AG04450 (cell line): ENCODE data around the gene FOXRED1. TPM values are rescaled to one million over a fixed set of nuclear protein-coding genes. Genes with fewer than 3 reads are reported as not detected.

Experiments
- CTCF ChIA-PET: fragments of 300-600, 350-600 bp; formaldehyde crosslinking; extraction: SDS; loops from one replicate; lab custom pipeline; 2022; ENCODE audit warnings: antibody characterized with exemption, inconsistent platforms; lab: Charles Lee
- POLR2A ChIA-PET: fragments of 350-600 bp; formaldehyde crosslinking; extraction: SDS; loops from one replicate; lab custom pipeline; 2021; ENCODE audit warnings: antibody characterized with exemption, inconsistent platforms; lab: Yijun Ruan, JAX
- DNase-seq: peaks from one replicate; pipeline ENCODE4 v3.0.0-alpha.2; 2011; ENCODE audit warnings: low read depth, low spot score
- H3K27ac ChIP-seq: one replicate; pipeline ENCODE4 v1.5.1; 2012; ENCODE audit warnings: low read depth, low read length, control low read depth
- H3K27me3 ChIP-seq: one replicate; pipeline ENCODE4 v1.6.0; 2012; ENCODE audit warnings: low read length; ENCODE audit not compliant: control insufficient read depth, insufficient read depth
- H3K4me3 ChIP-seq: 2 replicates; pipeline ENCODE4 v1.5.1; 2011; ENCODE audit warnings: mild to moderate bottlenecking, low read depth, low read length, control low read depth
- H3K9me3 ChIP-seq: 2 replicates; pipeline ENCODE4 v1.5.1; 2012; ENCODE audit warnings: low read length; ENCODE audit not compliant: control insufficient read depth, insufficient read depth
- polyA plus RNA-seq: library from polyadenylated mRNA; depleted of rRNA; stranded (reverse); fragments of >200 nt; gene quantifications from 2 replicates; pipeline ENCODE4 v1.2.3, GENCODE V29; 2011
- TF ChIP-seq, protein P1 (sequence below): IDR thresholded peaks from 2 replicates; pipeline ENCODE4 v1.5.1; 2011; ENCODE audit warnings: low read depth, low read length, control low read depth, inconsistent platforms

The FOXRED1 gene
- polyA plus RNA-seq, 1 experiment, result 10.2 TPM

DNA sequence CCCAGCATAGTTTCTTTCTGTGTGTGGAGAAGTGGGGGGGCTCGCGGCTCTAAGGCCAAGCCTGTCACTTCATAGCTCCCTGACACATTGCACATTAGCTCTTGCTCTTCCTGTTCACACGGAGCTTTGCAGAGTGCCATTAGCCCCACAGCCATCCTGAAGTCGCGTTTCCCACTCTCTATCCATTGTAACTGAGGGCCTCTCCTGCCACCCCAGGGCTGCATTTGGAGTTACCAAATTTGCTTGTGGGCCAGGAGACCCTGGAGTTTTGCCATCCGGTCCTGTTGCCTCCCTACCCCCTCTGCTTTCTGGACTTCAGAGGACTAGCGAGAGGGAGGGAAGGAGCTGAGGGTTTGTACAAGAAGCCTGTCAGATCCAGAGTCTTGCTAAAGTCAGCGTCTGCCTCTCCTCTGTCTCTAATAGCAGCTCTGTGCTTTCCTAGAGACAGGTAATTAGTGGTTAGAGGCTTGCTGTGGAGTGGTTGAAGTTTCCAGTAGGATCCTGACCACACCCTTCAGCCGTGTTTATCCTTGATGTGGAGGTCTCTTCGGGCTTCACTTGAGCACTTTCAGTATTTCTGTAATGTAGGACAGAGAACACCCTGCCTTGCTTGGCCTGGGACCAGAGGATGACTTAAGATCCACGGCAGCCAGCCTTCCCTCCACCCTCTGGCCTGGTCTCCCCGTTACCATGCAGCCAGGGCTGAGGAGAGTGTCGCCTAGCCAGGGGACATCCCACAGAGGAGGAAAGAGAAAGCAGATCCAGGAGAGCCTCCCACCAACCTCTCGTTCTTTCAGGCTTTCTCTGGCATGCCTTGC lies 49.0 kb downstream of the FOXRED1 start:
- H3K4me3 ChIP-seq, result peak overlapping the region; percentile 49
- TF ChIP-seq, protein P1, sequence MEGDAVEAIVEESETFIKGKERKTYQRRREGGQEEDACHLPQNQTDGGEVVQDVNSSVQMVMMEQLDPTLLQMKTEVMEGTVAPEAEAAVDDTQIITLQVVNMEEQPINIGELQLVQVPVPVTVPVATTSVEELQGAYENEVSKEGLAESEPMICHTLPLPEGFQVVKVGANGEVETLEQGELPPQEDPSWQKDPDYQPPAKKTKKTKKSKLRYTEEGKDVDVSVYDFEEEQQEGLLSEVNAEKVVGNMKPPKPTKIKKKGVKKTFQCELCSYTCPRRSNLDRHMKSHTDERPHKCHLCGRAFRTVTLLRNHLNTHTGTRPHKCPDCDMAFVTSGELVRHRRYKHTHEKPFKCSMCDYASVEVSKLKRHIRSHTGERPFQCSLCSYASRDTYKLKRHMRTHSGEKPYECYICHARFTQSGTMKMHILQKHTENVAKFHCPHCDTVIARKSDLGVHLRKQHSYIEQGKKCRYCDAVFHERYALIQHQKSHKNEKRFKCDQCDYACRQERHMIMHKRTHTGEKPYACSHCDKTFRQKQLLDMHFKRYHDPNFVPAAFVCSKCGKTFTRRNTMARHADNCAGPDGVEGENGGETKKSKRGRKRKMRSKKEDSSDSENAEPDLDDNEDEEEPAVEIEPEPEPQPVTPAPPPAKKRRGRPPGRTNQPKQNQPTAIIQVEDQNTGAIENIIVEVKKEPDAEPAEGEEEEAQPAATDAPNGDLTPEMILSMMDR, result no peak
- peak overlapping the region; percentile 99 for H3K27ac ChIP-seq
- ChIA-PET POLR2A (interaction anchor here (0.7 to 2.3 kb wide), 7 partner anchors 12 to 166 kb away, joined by 3 to 16 read pairs (median 3); partner anchors contain the start of genes DCPS and ST3GAL4), CTCF (interaction anchor here (0.9 to 2.7 kb wide), 5 partner anchors 8 to 163 kb away, joined by 3 to 25 read pairs (median 10); partner anchors contain the start of gene DCPS)
- no peak for DNase-seq
- H3K27me3 ChIP-seq, result no peaks in the 10 kb centered on the region
- H3K9me3 ChIP-seq, result no peaks in the 10 kb centered on the region

DNA sequence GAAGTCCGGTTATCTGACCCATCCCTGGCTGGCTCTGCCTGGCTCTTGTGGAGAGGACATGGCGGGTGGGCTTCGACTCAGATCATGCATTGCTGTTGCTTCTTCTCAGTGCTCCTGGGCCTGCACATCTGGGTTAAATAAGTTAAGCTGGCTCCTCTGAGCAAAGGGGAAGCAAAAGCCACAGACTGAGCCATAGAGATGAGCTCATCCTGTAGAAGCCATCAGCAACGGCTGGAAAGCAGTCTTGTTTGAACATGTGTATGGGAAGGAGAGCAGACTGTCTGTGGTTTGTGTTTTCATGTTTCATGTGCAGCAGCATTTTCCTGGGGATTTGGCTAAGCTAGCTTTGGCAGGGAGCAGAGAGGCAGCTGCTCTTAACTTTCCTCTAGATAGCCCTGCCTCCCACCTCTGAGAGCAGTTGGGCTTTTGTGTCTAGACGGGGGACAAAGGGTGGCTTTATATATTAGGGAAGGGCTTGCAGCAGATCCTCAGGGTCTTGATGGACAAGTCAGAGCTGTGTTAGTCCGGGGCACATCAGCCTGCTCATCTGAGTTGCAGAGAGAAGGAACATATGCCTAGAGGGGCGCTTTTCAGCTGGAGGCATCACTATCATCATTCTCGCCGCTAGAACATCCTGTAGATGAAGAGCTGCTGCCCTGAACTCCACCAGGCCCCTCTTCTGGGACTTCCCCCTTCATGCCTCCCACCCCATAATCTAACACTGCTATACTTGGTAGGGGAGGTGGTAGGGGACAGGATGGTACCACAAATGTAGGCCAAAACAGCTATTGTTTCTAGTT lies 49.8 kb downstream of the FOXRED1 start:
- no peaks in the 10 kb centered on the region for H3K27me3 ChIP-seq
- peak overlapping the region; percentile 49 for H3K4me3 ChIP-seq
- no peaks in the 10 kb centered on the region for H3K9me3 ChIP-seq
- DNase-seq, result peak; percentile 88
- ChIA-PET POLR2A (interaction anchor here (1.0 to 2.3 kb wide), 7 partner anchors 12 to 162 kb away, joined by 3 to 16 read pairs (median 5); partner anchors contain the start of genes DCPS and ST3GAL4), CTCF (interaction anchor here (0.9 to 2.7 kb wide), 7 partner anchors 9 to 162 kb away, joined by 3 to 25 read pairs (median 4); partner anchors contain the start of gene DCPS)
- H3K27ac ChIP-seq, result peak overlapping the region; percentile 99
- TF ChIP-seq, protein P1, result no peak

DNA sequence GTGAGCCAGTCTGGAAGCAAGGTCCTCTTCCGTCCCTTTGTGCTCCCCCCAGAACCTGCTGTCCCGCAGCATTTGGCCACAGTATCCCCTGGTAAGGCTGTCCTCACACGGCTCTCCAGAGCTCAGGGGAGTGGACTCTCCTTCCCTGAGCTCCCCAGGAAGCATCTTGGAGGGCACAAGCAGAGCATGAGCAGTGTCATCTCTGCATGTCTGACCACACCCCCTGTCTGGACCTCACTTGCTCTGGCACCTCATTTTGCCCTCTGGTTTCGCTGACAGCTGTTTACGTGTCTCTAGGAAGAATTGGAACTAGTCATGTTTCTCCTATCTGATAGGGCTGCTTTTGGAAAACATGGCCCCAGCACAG lies 50.4 kb downstream of the FOXRED1 start:
- CTCF ChIA-PET, result interaction anchor here (0.7 to 2.7 kb wide), 6 partner anchors 9 to 161 kb away, joined by 3 to 25 read pairs (median 7); no protein-coding TSS in a partner anchor
- DNase-seq, result no peak

DNA sequence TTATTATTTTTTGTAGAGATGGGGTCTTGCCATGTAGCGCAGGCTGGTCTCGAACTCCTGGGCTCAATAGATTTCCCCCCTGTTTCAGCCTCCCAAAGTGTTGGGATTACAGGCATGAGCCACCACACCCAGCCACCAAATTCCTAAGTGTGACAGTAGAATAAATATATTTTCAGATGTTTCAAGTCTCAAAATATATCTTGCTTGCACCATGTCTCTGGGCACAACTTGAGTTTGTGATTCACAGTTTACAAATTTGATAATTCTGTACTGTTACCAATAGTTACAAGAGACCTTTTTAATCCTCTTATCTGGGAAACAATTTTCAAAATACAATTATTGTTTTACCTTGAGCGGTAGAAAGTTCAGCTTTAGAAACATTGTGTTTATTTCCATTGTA lies 54.0 kb downstream of the FOXRED1 start:
- Histone ChIP-seq H3K9me3 (no peaks in the 10 kb centered on the region), H3K4me3 (no peak overlapping the region), H3K27ac (no peak overlapping the region), H3K27me3 (no peaks in the 10 kb centered on the region)
- POLR2A ChIA-PET, result interaction anchor here (0.7 kb wide), 1 partner anchor 1107 kb away, joined by 5 read pairs; no protein-coding TSS in a partner anchor
- TF ChIP-seq, protein P1, result no peak
- DNase-seq, result no peak
- CTCF ChIA-PET, result no interaction called here

More for the DNA sequence above, 50.4 kb downstream of the FOXRED1 start:
- POLR2A ChIA-PET, result interaction anchor here (1.0 to 2.3 kb wide), 5 partner anchors 11 to 37 kb away, joined by 3 to 16 read pairs (median 6); partner anchors contain the start of genes DCPS and ST3GAL4
- Histone ChIP-seq H3K4me3 (no peak overlapping the region), H3K9me3 (no peaks in the 10 kb centered on the region), H3K27ac (peak overlapping the region; percentile 99), H3K27me3 (no peaks in the 10 kb centered on the region)
- TF ChIP-seq, protein P1, result no peak
